ENCODE data around the gene BARHL1.

DNA sequence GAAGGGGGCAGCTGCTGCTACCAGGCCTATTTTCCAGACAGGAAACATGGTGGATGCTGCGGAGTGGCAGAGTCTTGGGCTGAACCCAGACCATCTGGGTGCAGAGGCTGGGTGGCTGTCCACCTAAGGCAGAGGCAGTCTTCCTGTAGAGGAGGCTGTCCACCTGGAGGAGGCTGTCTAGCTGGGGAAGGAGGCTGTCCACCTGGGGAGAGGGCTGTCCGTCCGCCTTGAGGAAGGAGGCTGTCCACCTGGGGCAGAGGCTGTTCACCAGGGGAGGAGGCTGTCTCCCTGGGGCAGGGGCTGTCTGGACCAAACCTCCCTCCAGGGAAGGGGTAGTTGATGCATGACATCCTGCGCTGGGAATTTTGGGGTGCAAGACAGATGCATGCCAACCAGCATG lies 39.2 kb upstream of the BARHL1 start:
- TF ChIP-seq POLR2A (IDR thresholded peaks at IDR 0.05) (no peak), CTCF (IDR thresholded peaks at IDR 0.05) (no peak)

Measured in prostate gland (tissue), 2 donors.